ENCODE results near the gene NIPA2. TPM values are rescaled to one million over a fixed set of nuclear protein-coding genes. Genes with fewer than 3 reads are reported as not detected.

Gene NIPA2
- polyA plus RNA-seq, 2 of the 4 experiments (the other 2 are of a cell fraction), result 120 to 153 TPM

DNA sequence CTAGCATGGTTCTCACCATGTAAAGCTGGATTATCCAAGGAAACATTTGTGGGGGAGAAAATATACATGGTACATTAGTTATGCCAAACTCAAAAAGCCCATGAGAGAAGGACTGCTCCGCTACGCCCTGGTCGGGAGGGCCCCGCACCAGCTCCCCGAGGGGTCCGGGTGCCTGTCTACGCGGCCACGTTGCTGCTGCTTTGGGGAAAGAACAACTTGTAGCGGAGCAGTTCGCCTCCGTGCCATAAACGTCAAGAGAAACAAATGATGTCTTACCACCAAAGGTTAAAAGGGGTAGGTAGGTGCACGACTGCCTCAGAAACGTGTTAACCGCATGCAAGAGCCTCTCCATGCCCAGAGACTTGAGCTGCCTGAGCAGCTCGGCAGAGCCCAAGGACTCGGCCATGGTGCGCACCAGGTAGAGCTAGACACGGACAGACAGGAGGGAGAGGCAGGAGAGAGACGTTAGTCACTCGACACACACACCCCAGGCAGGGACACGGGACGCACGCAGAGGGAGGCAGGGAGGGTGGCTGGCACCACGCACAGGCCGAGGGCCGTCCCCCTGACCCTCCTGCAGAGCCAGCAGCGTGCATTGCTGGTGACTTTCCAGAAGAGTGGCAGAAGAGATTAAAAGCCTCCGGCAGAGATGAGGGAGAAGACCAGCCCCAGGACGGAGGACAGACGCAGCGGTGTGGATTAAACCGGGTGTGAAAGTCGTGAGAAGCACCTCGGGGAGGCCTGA, 78.3 kb downstream of the NIPA2 start:
- Histone ChIP-seq H3K4me2 (no peak overlapping the region), H3K27ac (no peak overlapping the region), H3K4me3 (no peak overlapping the region), H3K9me3 (no peaks in the 10 kb centered on the region), H3K4me1 (peaks cover 9% of the 10 kb centered on the region; the same call in 2 of the 3 replicates)
- no peak for TF ChIP-seq JUN (IDR thresholded peaks at IDR 0.05)
- TF ChIP-seq MYC (IDR thresholded peaks at IDR 0.05; ENCODE audit: borderline replicate concordance, low read length), result no peak
- no peak for TF ChIP-seq E2F6 (IDR thresholded peaks at IDR 0.05; ENCODE audit: borderline replicate concordance, low read depth)
- ATAC-seq (no peak), DNase-seq (ENCODE audit: low read depth in 1 of 2, low spot score in 1 of 2) (no peak), FAIRE-seq (no peak)
- ChIA-PET POLR2A (no interaction called here), CTCF (no interaction called here)
- WGBS (ENCODE audit: missing lambda C conversion rate), result 92% methylated on average over 36 of the region's 36 CpGs

- no peak overlapping the region for H3K27ac ChIP-seq
- 93% methylated on average over 18 of the region's 18 CpGs for WGBS (ENCODE audit: missing lambda C conversion rate)
- H3K9me3 ChIP-seq, result no peaks in the 10 kb centered on the region
- FAIRE-seq, result no peak
- no peak overlapping the region for H3K4me3 ChIP-seq
- no peak overlapping the region for H3K4me2 ChIP-seq
- no peak; a peak in 1 of 6 replicates for ATAC-seq
- no peak for DNase-seq (ENCODE audit: low read depth in 1 of 2, low spot score in 1 of 2)
- POLR2A ChIA-PET, result no interaction called here
- H3K4me1 ChIP-seq, result peaks cover 9% of the 10 kb centered on the region; the same call in 2 of the 3 replicates
- CTCF ChIA-PET, result no interaction called here
- no peak for TF ChIP-seq RARB (CRISPR knock-in tag; IDR thresholded peaks at IDR 0.05)
- no peak for TF ChIP-seq CHD4 (IDR thresholded peaks at IDR 0.05; ENCODE audit: borderline replicate concordance)
- TF ChIP-seq HDAC2 (IDR thresholded peaks at IDR 0.05), result no peak
- TF ChIP-seq FOSB (CRISPR knock-in tag; IDR thresholded peaks at IDR 0.05), result no peak
- TF ChIP-seq, protein P1, sequence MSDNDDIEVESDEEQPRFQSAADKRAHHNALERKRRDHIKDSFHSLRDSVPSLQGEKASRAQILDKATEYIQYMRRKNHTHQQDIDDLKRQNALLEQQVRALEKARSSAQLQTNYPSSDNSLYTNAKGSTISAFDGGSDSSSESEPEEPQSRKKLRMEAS (IDR thresholded peaks at IDR 0.05), result no peak
- no peak for TF ChIP-seq TFCP2L1 (CRISPR knock-in tag; IDR thresholded peaks at IDR 0.05)
- TF ChIP-seq HOXA7 (CRISPR knock-in tag; IDR thresholded peaks at IDR 0.05), result no peak
- no peak for TF ChIP-seq MYC (IDR thresholded peaks at IDR 0.05; ENCODE audit: borderline replicate concordance, low read length)
- TF ChIP-seq KDM5A (IDR thresholded peaks at IDR 0.05), result no peak
- no peak for TF ChIP-seq MAZ (IDR thresholded peaks at IDR 0.05; ENCODE audit: borderline replicate concordance, low read depth, low read length)
- no peak for TF ChIP-seq EHF (CRISPR knock-in tag; IDR thresholded peaks at IDR 0.05)
- no peak for TF ChIP-seq FOXS1 (CRISPR knock-in tag; IDR thresholded peaks at IDR 0.05)
- TF ChIP-seq, protein P2, sequence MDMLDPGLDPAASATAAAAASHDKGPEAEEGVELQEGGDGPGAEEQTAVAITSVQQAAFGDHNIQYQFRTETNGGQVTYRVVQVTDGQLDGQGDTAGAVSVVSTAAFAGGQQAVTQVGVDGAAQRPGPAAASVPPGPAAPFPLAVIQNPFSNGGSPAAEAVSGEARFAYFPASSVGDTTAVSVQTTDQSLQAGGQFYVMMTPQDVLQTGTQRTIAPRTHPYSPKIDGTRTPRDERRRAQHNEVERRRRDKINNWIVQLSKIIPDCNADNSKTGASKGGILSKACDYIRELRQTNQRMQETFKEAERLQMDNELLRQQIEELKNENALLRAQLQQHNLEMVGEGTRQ (IDR thresholded peaks at IDR 0.05), result no peak
- TF ChIP-seq HEYL (CRISPR knock-in tag; IDR thresholded peaks at IDR 0.05), result no peak
- no peak for TF ChIP-seq NPAS2 (CRISPR knock-in tag; IDR thresholded peaks at IDR 0.05; ENCODE audit: borderline replicate concordance)
- no peak for TF ChIP-seq ELK1 (IDR thresholded peaks at IDR 0.05; ENCODE audit: low read depth, low read length)
- TF ChIP-seq, protein P3, sequence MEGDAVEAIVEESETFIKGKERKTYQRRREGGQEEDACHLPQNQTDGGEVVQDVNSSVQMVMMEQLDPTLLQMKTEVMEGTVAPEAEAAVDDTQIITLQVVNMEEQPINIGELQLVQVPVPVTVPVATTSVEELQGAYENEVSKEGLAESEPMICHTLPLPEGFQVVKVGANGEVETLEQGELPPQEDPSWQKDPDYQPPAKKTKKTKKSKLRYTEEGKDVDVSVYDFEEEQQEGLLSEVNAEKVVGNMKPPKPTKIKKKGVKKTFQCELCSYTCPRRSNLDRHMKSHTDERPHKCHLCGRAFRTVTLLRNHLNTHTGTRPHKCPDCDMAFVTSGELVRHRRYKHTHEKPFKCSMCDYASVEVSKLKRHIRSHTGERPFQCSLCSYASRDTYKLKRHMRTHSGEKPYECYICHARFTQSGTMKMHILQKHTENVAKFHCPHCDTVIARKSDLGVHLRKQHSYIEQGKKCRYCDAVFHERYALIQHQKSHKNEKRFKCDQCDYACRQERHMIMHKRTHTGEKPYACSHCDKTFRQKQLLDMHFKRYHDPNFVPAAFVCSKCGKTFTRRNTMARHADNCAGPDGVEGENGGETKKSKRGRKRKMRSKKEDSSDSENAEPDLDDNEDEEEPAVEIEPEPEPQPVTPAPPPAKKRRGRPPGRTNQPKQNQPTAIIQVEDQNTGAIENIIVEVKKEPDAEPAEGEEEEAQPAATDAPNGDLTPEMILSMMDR (IDR thresholded peaks at IDR 0.05), result no peak
- TF ChIP-seq MAFK (IDR thresholded peaks at IDR 0.05; ENCODE audit: partially characterized antibody), result no peak
- no peak for TF ChIP-seq RNF2 (IDR thresholded peaks at IDR 0.05; ENCODE audit: borderline replicate concordance, low read depth)
- TF ChIP-seq ZFP36 (IDR thresholded peaks at IDR 0.05; ENCODE audit: borderline replicate concordance, partially characterized antibody), result no peak
These were observed 79.1 kb downstream of the NIPA2 start for GRCh38 chr15:22917556-22917955.

Other genes with a start within 250 kb of the NIPA2 start
- gene NIPA1, start 52.0 kb upstream of the NIPA2 start, polyA plus RNA-seq (2011; rRNA removed), result 44.6 and 47.8 TPM in 2 replicates
- gene NIPA1, start 52.0 kb upstream of the NIPA2 start, polyA plus RNA-seq (2017; fragmentation: RNase III; extraction: RNeasy Plus Mini Kit Qiagen cat#74134 plus additional on column Dnase treatment), result 21.8 to 23.3 TPM (median 22.0 TPM) in 3 replicates
- 68.2 and 83.3 TPM in 2 replicates for gene CYFIP1, start 141.7 kb downstream of the NIPA2 start, polyA plus RNA-seq (2011; rRNA removed)
- 69.4 to 71.2 TPM (median 70.8 TPM) in 3 replicates for gene CYFIP1, start 141.7 kb downstream of the NIPA2 start, polyA plus RNA-seq (2017; fragmentation: RNase III; extraction: RNeasy Plus Mini Kit Qiagen cat#74134 plus additional on column Dnase treatment)
- 35.5 and 41.0 TPM in 2 replicates for gene TUBGCP5, start 200.9 kb downstream of the NIPA2 start, polyA plus RNA-seq (2011; rRNA removed)
- 26.3 to 31.5 TPM (median 31.1 TPM) in 3 replicates for gene TUBGCP5, start 200.9 kb downstream of the NIPA2 start, polyA plus RNA-seq (2017; fragmentation: RNase III; extraction: RNeasy Plus Mini Kit Qiagen cat#74134 plus additional on column Dnase treatment)

Data from A549 (cell line).